ENCODE data around the gene FAS.

- TF ChIP-seq ZBTB33 (CRISPR knock-in tag; IDR thresholded peaks at IDR 0.05) = no peak
- TF ChIP-seq RBFOX2 (IDR thresholded peaks at IDR 0.05; ENCODE audit: low read depth, low read length) = no peak
- TF ChIP-seq GABPA (tag; conservative IDR thresholded peaks at IDR 0.05; ENCODE audit: low read depth) = no peak
Measured at GRCh38 chr10:88978463-88978862, 12.1 kb upstream of the FAS start.

Data from K562 (cell line).